HL-60/S4 treated with phorbol 12-myristate 13-acetate at 8.2 ng/mL for 4 days and 3 days (cell line): ENCODE data around the gene MICALL1.
"Not testable (repeated sequence)": the region's sequence is repeated elsewhere in the genome, so short reads cannot be mapped to it uniquely, and the experiment has no call there.

Source experiments
- in situ Hi-C: fragments of 300-500 bp; cut with MboI; formaldehyde crosslinking; loops from 2 replicates; pipeline ENCODE4 v1.15.0; 2022; ENCODE audit warnings: low sequenced_read_pairs

The MICALL1 gene

DNA sequence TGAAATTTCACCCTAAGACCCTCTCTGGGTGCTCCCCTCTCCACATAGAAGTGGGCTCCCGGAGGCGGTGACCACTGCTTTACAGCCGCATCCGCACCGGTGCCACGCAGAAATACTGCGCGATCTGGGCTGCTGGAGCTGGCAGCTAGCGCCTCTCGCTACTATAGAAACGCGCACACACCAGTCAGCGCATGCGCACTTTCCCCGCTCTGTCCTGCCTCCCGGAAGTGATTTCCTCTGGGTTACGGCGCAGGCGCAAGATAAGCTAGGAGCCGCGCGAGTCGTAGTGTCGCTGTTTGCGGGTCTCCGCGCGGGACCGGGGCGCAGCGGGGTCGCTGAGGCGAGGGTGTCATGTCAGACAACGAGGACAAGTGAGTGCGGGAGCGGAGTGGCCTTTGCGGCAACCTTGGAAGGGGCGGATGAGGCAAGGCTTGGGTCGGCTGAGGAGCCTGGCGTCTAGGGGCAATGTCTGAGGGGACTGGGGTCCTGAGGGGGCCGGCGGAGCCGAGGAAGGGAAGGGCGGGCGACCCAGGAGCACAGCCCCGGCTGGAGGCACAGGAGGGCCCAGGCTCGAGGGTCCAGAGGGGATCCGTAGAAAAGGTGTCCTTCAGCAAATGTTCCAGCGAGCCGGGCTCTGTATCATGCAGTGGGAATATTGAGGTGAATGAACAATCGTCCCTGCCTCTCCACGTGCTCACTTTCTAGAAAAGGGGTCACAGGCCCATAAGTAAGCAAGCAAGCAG, 47.5 kb downstream of the MICALL1 start, which contains the start of the genes C22orf23 and POLR2F:
TSS of gene C22orf23 (minus strand) at position 165 of the 743 bp plus-strand sequence. CDS start 452 bp downstream, outside the sequence.
TSS of gene POLR2F (plus strand) at position 263 of the 743 bp plus-strand sequence. CDS start at position 352, 89 bp downstream.
- in situ Hi-C loops = no loop called here

DNA sequence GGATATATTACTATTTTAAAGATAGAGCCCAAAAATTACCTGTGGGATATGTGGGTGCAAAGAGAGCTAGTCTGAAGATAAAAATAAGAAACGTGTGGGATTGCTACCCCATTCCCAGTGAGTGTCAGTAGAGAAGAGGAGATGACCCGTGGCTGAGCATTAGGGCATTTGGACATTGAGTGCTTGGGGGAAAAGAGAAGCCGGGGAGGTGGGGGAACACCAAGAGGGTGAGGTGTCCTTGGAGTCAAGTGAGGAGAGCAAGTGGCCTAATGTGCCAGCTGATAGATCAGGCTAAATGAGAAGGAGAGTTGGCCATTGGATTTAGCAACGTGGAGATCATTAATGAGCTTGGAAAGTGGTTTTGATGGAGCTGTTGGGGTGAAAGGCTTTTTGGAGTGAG, 48.6 kb downstream of the MICALL1 start:
- in situ Hi-C loops = no loop called here

GRCh38 chr22:37955825-37956397, 49.8 kb downstream of the MICALL1 start:
- in situ Hi-C loops = not testable (repeated sequence)

DNA sequence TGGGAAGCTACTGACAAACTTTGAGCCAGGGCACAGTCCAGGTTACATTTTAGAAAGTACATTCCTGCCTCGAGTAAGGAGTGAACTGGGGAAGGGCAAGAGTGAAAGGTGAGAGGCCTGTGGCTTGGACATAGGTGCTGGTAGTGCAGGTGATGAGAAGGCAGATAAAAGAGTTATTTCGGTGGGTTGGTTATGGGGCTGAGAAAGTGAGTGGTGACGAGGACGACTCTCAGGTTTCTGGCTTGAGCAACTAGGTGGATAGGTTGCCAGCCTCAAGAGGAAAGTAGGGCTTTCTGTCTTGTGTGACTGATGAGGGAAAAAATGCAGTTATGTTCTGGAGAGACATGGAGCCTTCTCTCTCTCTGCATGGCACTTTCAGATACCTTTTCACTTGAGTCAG, 51.1 kb downstream of the MICALL1 start:
- in situ Hi-C loops = no loop called here

DNA sequence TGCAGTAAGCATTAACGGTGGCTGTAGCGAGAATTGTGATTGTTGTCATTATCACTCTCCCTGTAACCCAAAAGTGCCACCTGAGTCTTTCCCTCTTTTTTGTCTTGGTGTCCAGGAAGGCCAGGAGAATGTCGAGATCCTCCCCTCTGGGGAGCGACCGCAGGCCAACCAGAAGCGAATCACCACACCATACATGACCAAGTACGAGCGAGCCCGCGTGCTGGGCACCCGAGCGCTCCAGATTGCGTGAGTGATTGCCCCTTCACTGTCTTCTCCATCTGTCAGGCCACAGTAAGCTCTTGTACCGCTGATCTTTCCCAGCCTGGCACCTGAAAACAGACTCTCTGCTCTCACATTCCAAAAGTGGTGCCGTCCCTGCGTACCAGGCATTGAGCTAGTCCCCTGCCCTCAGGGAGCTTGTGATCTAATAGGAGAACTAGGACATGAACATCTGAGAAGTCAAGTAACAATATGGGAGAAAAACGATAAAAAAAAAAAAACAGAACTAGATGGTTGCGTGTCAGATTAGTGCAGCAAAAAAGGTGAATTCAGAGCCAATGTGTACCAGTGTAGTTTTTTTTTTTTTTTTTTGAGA, 53.2 kb downstream of the MICALL1 start:
- in situ Hi-C loops = no loop called here

DNA sequence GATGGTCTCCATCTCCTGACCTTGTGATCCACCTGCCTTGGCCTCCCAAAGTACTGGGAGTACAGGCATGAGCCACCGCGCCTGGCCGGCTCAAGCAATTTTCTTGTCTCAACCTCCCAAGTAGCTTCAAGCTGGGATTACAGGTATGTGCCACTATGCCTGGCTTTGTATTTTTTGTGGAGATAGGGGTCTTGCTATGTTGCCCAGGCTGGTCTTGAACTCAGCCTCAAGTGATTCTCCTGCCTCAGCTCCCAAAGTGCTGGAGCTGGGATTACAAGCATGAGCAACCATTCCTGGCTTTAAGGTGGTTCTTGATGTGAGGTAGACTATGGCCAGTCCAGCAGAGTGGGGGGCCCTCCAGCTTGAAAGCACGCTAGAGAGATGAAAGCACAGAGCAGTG, 55.0 kb downstream of the MICALL1 start:
- in situ Hi-C loops = no loop called here

DNA sequence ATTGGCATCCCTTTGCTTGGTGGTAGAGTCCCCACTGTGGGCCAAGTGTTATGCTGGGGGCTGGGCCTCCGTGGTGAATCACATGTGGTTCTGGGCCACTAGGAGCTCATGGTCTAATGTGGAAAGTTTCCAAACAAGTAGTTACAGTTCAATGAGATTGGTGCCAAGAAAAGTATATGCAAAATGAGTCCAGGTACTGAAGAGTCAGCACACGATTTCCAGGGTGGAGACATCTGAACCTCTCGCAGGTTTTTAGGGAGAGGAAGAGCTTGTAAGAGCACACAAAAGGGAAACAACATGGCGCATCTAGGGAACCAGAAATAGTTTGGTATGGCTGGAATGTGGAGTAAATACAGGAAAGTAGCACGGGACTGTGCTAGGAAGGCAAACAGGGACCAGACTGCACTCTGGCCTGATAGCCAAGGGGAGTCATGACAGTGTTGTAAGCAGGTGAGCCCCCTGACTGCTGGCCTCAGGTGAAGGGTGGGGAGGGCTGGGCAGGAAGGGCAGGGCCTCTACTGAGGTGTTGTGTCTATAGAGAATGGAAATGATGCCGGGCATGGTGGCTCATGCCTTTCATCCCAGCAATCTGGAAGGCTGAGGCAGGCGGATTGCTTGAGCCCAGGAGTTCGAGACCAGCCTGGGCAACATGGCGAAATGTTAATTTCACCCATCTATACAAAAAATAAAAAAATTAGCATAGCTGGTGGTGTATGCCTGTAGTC, 60.0 kb downstream of the MICALL1 start:
- in situ Hi-C loops = no loop called here

DNA sequence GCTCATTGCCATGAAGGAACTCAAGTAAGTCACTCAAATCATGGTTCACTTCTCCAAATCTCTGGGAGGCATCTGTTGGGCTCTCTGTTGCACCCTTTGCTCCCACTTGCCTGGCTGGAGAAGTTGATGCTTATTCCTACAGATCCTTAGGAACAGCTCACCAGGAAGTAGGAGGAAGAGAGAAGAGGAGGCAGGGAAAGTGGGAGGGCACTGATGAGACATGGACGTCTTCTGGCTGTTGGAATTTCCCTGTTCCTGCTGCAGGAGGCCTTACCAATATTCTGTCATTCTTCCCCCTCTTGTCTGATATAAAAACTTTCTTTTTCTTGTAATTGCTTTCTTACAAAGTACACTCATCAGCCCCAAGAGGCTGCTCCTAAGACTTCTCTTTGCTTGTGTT, 61.0 kb downstream of the MICALL1 start:
- in situ Hi-C loops = no loop called here

GRCh38 chr22:37967637-37968451, 61.7 kb downstream of the MICALL1 start:
- in situ Hi-C loops = no loop called here

DNA sequence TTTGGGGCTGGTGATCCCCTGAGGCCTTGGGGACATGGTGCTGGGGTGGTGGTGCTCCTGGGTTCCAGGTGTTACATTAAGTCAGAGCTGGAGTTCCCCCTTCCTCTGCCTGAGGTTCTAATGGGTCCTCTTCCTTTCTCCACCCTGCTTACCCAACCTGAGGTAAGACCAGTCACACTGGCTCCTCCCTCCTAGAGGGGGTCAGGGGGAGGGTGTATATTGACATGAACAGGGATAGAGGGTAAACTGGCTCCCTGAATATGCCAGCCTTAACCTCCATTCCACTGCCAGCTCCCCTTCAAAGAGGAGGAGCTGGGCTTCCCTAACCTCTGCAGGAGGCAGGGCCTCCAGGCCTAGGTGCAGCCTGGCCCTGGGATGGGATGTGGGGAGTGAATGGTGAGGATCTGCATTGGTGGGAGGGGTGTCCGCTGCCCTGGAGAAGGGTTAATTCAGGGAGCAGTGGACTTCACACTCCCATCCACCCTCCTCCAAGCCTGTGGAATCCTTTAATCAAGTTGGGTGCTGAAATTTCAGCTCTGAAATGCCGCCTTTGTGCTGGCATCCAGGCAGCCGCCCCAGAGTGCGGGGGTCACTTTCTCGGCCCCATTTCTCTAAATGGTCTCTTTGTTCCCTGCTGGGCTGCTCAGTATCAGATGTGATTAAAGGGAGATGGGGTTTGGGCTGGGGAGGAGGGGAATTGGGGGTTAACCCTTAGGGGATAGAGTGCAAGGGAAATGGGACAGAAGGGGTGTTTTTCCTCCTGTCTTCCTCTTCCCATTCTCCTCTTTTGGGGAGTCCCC, 62.6 kb downstream of the MICALL1 start:
- in situ Hi-C loops = no loop called here

DNA sequence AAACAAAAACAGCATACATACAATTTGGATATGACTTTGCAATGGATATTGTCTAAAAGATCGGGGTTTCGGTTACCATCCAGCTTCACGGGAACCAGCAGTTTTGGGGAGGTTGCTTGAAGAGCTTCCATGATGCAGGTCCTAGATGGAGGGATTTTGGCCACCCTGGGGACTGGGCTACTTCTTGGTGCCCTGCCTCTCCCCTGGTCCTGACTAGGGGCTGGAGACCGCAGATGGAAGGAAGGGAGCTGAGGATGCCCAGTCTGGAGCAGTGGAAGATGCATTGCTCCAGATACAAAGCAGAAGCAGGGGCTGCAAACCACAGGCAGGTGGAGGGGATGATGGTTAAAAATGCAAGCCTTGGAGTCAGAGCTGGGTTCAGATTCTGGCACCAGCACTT, 64.8 kb downstream of the MICALL1 start:
- in situ Hi-C loops = no loop called here

DNA sequence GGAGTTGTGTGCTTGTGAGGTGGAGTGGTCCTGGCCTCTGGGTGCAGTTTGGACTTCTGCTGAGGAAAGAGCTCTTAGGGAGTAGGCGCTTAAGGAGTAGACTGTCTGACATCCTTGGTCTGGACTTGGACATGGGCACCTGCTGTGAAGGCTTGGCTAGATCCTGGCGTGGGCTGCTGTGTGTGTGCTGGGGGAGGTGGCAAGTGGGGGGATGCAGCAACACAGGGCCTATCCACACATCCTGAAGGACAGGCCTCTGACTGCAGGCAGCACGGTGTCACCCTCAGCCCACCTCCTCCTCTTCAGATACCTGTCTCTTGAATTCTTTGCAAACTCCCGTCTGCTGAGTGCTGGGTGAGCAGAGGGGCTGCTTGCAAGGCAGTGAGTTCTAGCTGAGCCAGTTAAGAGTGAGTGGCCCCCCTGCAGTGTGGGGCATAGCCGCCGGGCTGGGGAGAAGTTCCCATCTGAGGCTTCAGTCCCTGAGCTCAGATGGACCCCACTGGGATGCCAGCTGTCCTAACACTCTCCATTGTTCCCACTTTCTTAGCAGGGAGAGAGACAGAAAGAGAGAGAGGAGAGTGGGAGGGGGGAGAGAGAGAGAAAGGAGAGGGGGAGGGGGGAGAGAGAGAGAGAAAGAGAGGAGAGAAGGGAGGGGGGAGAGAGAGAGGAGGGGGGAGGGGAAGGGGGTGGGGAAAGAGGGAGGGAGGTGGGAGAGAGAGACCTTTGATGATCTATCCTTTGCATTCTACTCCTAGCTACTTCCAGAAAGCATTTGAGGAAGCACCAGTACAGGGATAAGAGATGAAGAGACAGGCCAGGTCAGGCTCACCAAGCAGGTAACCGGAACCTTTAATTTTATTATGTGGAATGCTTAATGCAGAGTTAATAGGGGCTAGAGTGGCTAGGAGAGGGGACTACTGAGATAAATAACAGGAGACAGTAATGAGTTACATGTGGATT, 65.7 kb downstream of the MICALL1 start:
- in situ Hi-C loops = no loop called here

- in situ Hi-C loops = no loop called here
Measured at GRCh38 chr22:37972527-37972926, 66.4 kb downstream of the MICALL1 start.

DNA sequence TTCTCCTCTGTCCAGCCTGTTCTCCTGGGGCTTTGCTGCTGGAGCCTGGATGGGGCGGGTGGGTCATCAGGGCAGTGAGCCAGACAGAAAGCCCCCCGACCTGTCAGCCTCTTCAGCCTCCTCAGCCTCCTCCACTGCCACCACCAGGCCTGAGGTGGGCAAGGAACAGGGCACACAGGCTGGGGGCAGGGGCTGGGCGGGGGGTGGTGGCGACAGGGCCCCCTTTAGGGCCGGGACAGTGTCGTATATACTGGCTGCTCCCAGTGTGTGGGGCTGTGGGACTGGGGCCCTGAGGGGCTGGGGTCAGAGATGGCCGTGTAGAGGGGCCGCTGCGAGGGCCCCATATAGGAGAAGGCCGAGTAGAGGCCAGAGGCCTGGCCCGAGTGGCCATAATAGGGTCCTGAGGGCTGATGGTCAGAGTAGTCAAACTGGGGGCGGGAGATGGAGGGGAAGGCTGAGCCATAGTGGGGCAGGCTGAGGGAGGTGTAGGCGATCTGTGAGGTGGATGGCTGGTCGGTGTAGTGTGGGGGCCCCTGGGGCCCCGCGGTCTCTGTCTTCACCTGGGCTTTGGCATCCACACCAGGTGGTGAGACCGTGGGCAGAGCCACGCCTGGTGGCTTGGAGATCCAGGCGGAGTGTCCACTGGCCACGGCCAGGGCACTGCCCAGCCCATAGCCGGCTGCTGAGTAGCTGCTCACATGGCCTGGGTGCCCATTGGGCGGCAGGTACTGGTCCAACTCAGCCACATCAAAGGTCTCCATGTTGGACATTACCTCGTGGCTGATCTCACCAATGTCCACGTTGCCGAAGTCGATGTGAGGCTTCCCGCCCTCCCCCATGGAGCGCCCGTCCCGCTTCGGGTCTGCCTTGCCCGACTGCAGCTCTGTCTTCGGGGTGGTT, 67.4 kb downstream of the MICALL1 start:
- in situ Hi-C loops = no loop called here

DNA sequence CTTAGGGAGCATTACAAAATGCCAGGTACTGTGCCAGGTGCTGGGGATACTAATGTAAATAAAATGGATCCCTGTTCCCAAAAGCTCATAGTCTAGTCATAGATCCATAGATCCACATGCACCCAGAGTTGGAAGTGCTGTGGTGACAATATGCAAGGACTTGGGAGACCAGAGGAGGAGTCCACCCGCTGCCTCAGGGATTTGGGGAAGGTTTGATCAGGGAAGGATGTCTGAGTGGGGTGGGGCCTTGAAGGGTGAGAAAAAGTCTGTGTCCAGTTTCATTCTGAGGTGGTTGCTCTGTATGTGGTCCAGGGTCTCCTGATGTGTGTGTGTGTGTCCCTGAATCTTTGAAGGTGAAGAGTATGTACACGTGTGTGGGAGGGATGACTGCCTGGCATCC, 69.1 kb downstream of the MICALL1 start:
- in situ Hi-C loops = no loop called here

- in situ Hi-C loops = not testable (repeated sequence)
Measured at GRCh38 chr22:37976022-37976421, 69.9 kb downstream of the MICALL1 start.

DNA sequence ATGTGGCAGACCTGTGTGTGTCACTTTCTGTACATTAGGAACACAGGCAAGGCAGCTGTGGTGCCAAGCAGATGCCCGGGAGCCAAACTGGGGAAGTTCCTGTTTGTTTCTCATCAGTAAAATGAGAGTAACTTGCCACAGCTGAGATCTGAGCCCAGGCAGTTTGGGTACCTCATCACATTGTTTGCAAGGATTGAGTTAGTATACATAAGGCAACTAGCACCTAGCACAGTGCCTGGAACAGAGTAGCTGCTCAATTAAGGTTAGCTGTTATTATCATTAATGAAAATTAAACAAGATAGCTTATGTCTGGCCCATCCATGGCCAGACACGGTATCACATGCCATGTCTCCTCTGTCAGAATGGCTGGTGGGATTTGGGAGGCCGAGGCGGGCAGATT, 70.5 kb downstream of the MICALL1 start:
- in situ Hi-C loops = no loop called here

- in situ Hi-C loops = no loop called here
Measured at GRCh38 chr22:37979782-37980181, 73.7 kb downstream of the MICALL1 start.
